Mesothelial cell of epicardium (in vitro differentiated cells): ENCODE results near the gene RAB40B. TPM values are rescaled to one million over a fixed set of nuclear protein-coding genes. Genes with fewer than 3 reads are reported as not detected.

Source experiments
- DNase-seq, 2 experiments: peaks; one replicate each; pipeline ENCODE4 v3.0.0; 2021; ENCODE audit warnings: low spot score in 2 of 2; ENCODE audit not compliant: unreplicated experiment in 2 of 2
- H3K27ac Mint-ChIP-seq: 2 replicates; pipeline ENCODE4 v1.8.0; 2021; ENCODE audit warnings: mixed read lengths
- H3K27me3 Mint-ChIP-seq: 2 replicates; pipeline ENCODE4 v1.8.0; 2021; ENCODE audit warnings: low read depth, mixed read lengths
- H3K36me3 Mint-ChIP-seq: 2 replicates; pipeline ENCODE4 v1.8.0; 2021; ENCODE audit warnings: mixed read lengths
- H3K4me1 Mint-ChIP-seq: 2 replicates; pipeline ENCODE4 v1.8.0; 2021; ENCODE audit warnings: mixed read lengths
- H3K4me3 Mint-ChIP-seq: 2 replicates; pipeline ENCODE4 v1.8.0; 2021; ENCODE audit warnings: mild to moderate bottlenecking, moderate library complexity, mixed read lengths
- H3K9me3 Mint-ChIP-seq: 2 replicates; pipeline ENCODE4 v1.8.0; 2021; ENCODE audit warnings: mixed read lengths
- total RNA-seq: library from RNA; stranded (reverse); gene quantifications from 3 replicates; pipeline ENCODE4 v1.2.1, GENCODE V29; 2021
- TF ChIP-seq, protein P1 (sequence below): fragments of 200-600 bp; sonication (generic); IDR thresholded peaks from one replicate; pipeline ENCODE4 v1.5.0; 2021; ENCODE audit warnings: antibody characterized with exemption; ENCODE audit not compliant: unreplicated experiment

RAB40B gene
- total RNA-seq, 1 donor from 2014 or later: 26.5 TPM

GRCh38 chr17:82729479-82730260 is 31.2 kb upstream of the RAB40B start:
- Mint-ChIP-seq H3K36me3 (peaks cover 38% of the 10 kb centered on the region), H3K27ac (no peak overlapping the region), H3K4me1 (no peaks in the 10 kb centered on the region), H3K9me3 (peaks cover 6% of the 10 kb centered on the region), H3K4me3 (no peak overlapping the region), H3K27me3 (no peaks in the 10 kb centered on the region)
- DNase-seq: no peak
- TF ChIP-seq, protein P1, sequence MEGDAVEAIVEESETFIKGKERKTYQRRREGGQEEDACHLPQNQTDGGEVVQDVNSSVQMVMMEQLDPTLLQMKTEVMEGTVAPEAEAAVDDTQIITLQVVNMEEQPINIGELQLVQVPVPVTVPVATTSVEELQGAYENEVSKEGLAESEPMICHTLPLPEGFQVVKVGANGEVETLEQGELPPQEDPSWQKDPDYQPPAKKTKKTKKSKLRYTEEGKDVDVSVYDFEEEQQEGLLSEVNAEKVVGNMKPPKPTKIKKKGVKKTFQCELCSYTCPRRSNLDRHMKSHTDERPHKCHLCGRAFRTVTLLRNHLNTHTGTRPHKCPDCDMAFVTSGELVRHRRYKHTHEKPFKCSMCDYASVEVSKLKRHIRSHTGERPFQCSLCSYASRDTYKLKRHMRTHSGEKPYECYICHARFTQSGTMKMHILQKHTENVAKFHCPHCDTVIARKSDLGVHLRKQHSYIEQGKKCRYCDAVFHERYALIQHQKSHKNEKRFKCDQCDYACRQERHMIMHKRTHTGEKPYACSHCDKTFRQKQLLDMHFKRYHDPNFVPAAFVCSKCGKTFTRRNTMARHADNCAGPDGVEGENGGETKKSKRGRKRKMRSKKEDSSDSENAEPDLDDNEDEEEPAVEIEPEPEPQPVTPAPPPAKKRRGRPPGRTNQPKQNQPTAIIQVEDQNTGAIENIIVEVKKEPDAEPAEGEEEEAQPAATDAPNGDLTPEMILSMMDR: no peak

- Mint-ChIP-seq H3K9me3 (no peaks in the 10 kb centered on the region), H3K4me1 (no peaks in the 10 kb centered on the region), H3K27me3 (no peaks in the 10 kb centered on the region), H3K4me3 (no peak overlapping the region), H3K27ac (no peak overlapping the region), H3K36me3 (peaks cover 38% of the 10 kb centered on the region)
- no peak for DNase-seq
- TF ChIP-seq, protein P1: no peak
These were observed 27.9 kb upstream of the RAB40B start for GRCh38 chr17:82726427-82726826.

DNA sequence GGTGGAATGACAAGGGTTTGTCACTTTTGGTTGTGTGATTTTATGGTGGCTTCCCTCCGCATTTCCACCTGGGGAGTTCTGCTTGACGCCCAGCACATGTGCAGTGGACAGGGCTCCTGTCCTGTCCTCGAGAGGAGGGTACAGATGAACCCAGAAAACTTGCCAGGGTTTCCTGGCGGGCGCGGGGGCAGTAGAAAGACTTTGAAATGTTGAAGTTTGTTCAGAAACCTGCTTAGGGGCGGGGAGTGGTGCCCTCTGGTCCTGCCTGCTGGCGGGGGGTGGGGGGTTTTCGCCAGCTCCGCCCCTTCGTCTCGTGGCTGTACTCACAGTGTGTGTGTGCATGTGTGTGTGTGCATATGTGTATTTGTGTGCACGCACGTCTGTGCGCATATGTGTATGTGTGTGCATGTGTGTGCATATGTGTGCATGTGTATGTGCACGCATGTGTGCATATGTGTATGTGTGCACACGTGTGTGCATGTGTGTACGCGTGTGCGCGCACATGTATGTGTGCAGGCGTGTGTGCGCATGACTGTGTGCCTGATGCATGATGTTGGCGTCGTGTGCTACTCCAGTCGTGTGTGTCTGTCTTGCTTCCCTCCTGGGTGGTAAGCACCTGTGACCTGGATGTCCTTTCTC is 24.8 kb upstream of the RAB40B start:
- DNase-seq: no peak
- Mint-ChIP-seq H3K4me1 (no peaks in the 10 kb centered on the region), H3K27me3 (no peaks in the 10 kb centered on the region), H3K4me3 (no peak overlapping the region), H3K9me3 (no peaks in the 10 kb centered on the region), H3K36me3 (peaks cover 38% of the 10 kb centered on the region), H3K27ac (no peak overlapping the region)
- TF ChIP-seq, protein P1: no peak

- Mint-ChIP-seq H3K4me3 (no peak overlapping the region), H3K27ac (no peak overlapping the region), H3K4me1 (peaks cover 6% of the 10 kb centered on the region), H3K36me3 (peaks cover 33% of the 10 kb centered on the region), H3K27me3 (no peaks in the 10 kb centered on the region), H3K9me3 (no peaks in the 10 kb centered on the region)
- TF ChIP-seq, protein P1: no peak
- no peak for DNase-seq
These were observed 24.0 kb upstream of the RAB40B start for GRCh38 chr17:82722341-82723013.

DNA sequence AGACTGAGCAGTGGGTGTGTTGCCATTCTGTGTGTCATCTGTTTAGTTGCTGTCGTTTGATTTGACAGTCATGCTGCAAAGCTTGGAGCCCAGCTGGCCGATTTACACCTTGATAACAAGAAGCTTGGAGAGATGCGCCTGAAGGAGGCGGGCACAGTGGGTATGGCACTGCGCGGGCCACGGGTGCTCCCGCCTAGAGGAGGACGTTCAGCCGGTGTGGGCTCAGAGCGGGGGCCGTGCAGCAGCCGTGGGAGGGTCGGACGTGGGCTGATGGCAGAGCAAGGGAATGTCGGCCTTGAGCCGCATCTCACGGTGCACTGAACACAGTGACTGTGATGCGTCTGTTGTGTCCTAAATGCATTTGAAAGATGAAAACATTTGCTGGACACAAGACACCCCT is 21.7 kb upstream of the RAB40B start:
- TF ChIP-seq, protein P1: no peak
- no peaks in the 10 kb centered on the region for H3K9me3 Mint-ChIP-seq
- H3K27me3 Mint-ChIP-seq: no peaks in the 10 kb centered on the region
- no peak for DNase-seq
- H3K27ac Mint-ChIP-seq: no peak overlapping the region
- no peak overlapping the region for H3K4me3 Mint-ChIP-seq
- peaks cover 17% of the 10 kb centered on the region for H3K4me1 Mint-ChIP-seq
- H3K36me3 Mint-ChIP-seq: peaks cover 24% of the 10 kb centered on the region
